Panc1 (cell line): ENCODE measurements around the gene PSRC1. TPM values are rescaled to one million over a fixed set of nuclear protein-coding genes. Genes with fewer than 3 reads are reported as not detected.

Experiments used
- ATAC-seq: fragments of 200-7000 bp; cut with Tn5 transposase; 2 replicates; pipeline ENCODE4 v1.9.1; 2020; ENCODE audit warnings: mild to moderate bottlenecking, moderate library complexity
- Bru-seq: library from RNA; stranded (reverse); fragments of 400-500 nt; gene quantifications from one replicate; lab custom pipeline; 2021; lab: Mats Ljungman, UMichigan
- BruChase-seq, 2 experiments: library from RNA; stranded (reverse); fragments of 400-500 nt; gene quantifications; one replicate each; lab custom pipeline; 2021; lab: Mats Ljungman, UMichigan
- BruUV-seq: library from RNA; stranded (reverse); fragments of 400-500 nt; replicated peaks from 2 replicates; lab custom pipeline; 2021; lab: Mats Ljungman, UMichigan
- CTCF ChIA-PET: fragments of 300-600 bp; sonication (Branson Sonifier 250); formaldehyde crosslinking; loops from one replicate; lab custom pipeline; 2022; ENCODE audit warnings: antibody characterized with exemption; lab: Charles Lee
- POLR2A ChIA-PET: fragments of 300-600 bp; sonication (Branson Sonifier 250); formaldehyde crosslinking; loops from one replicate; lab custom pipeline; 2022; ENCODE audit warnings: antibody characterized with exemption; lab: Charles Lee
- DNase-seq: peaks from one replicate; pipeline ENCODE4 v3.0.0-alpha.2; 2010; ENCODE audit warnings: low read depth, low spot score
- H3K27ac ChIP-seq: 2 replicates; pipeline ENCODE4 v1.5.1; 2011; ENCODE audit warnings: mild to moderate bottlenecking, low read length, inconsistent platforms
- H3K27me3 ChIP-seq: fragments of 200-500 bp; sonication (Bioruptor generic); 2 replicates; pipeline ENCODE4 v1.6.0; 2014; ENCODE audit warnings: low read length, inconsistent platforms; ENCODE audit not compliant: control insufficient read depth, insufficient read depth
- H3K36me3 ChIP-seq: fragments of 200-500 bp; sonication (Bioruptor generic); 2 replicates; pipeline ENCODE4 v1.5.1; 2014; ENCODE audit warnings: inconsistent platforms, mild to moderate bottlenecking, low read length, moderate library complexity; ENCODE audit not compliant: control insufficient read depth, insufficient read depth
- H3K4me1 ChIP-seq: 2 replicates; pipeline ENCODE4 v1.5.1; 2011; ENCODE audit warnings: inconsistent platforms, mild to moderate bottlenecking, low read length, moderate library complexity; ENCODE audit not compliant: control insufficient read depth, insufficient read depth
- H3K4me3 ChIP-seq, 2 experiments: 2 replicates each; pipeline ENCODE4 v1.5.1; 2011 to 2012; ENCODE audit warnings: low read depth in 2 of 2, low read length in 2 of 2, mild to moderate bottlenecking in 2 of 2, inconsistent platforms in 1 of 2, moderate library complexity in 1 of 2
- H3K9me3 ChIP-seq: fragments of 200-500 bp; sonication (Bioruptor generic); 2 replicates; pipeline ENCODE4 v1.5.1; 2014; ENCODE audit warnings: low read depth, mild to moderate bottlenecking, inconsistent platforms, low read length, moderate library complexity; ENCODE audit not compliant: control insufficient read depth, insufficient read depth
- POLR2AphosphoS5 ChIP-seq: IDR thresholded peaks from 2 replicates; pipeline ENCODE4 v1.6.1; 2012; ENCODE audit warnings: mild to moderate bottlenecking, low read depth, low read length, moderate library complexity
- SIN3A ChIP-seq: IDR thresholded peaks from 2 replicates; pipeline ENCODE4 v1.6.1; 2012; ENCODE audit warnings: low read depth, mild to moderate bottlenecking, low read length, moderate library complexity, borderline replicate concordance; ENCODE audit not compliant: insufficient read depth
- TCF7L2 ChIP-seq: IDR thresholded peaks from 2 replicates; pipeline ENCODE4 v1.6.1; 2011; ENCODE audit warnings: mild to moderate bottlenecking, low read depth, low read length, inconsistent platforms
- in situ Hi-C: cut with HindIII; loops from 2 replicates; pipeline ENCODE4 v1.10.0; 2016; ENCODE audit warnings: low sequenced_read_pairs, low pct_unique_long_range_greater_than_20kb
- intact Hi-C: fragments of 100-400 bp; cut with micrococcal nuclease; formaldehyde crosslinking; loops from one replicate; pipeline ENCODE4 v1.10.0; 2022; ENCODE audit not compliant: unreplicated experiment
- long read RNA-seq: library from polyadenylated mRNA; unstranded; transcript quantifications from one replicate; pipeline ENCODE4 v2.0.0, GENCODE V29; 2021; ENCODE audit not compliant: unreplicated experiment
- polyA plus RNA-seq: library from polyadenylated mRNA; unstranded; fragments of >200 nt; gene quantifications from one replicate; pipeline ENCODE4 v1.2.1, GENCODE V29; 2012; ENCODE audit warnings: missing spikeins; ENCODE audit not compliant: insufficient read length
- total RNA-seq: library from RNA; stranded (reverse); gene quantifications from one replicate; pipeline ENCODE4 v1.2.1, GENCODE V29; 2021; ENCODE audit not compliant: unreplicated experiment
- TF ChIP-seq, protein P1 (sequence below), 2 experiments: IDR thresholded peaks; 2 replicates each; pipeline ENCODE4 v1.6.1; 2011 to 2012; ENCODE audit warnings: low read depth in 2 of 2, control low read depth in 1 of 2, low read length in 1 of 2, mild to moderate bottlenecking in 1 of 2, moderate library complexity in 1 of 2; ENCODE audit not compliant: insufficient read depth in 1 of 2
- TF ChIP-seq, protein P2 (sequence below): fragments of 450-650 bp; IDR thresholded peaks from 2 replicates; pipeline ENCODE4 v1.5.1; 2017; ENCODE audit warnings: mild to moderate bottlenecking

The PSRC1 gene
- 40.6 TPM for total RNA-seq
- 22.9 TPM for polyA plus RNA-seq
- percentile 69 among the genes with signal in this experiment for Bru-seq, nascent RNA
- percentile 84 among the genes with signal in this experiment for BruChase-seq, experiment 1, labeled RNA remaining after a 2-hour chase
- percentile 87 among the genes with signal in this experiment for BruChase-seq, experiment 2, labeled RNA remaining after a 6-hour chase
- long read RNA-seq, transcript PSRC1-204 (8 exons, 1,742 nt), result major isoform, 9 of 79 reads
- long read RNA-seq, partial matches to known transcripts, result 18 of 79 reads
- long read RNA-seq, other reads (novel, unspliced or antisense), result 46 of 79 reads

DNA sequence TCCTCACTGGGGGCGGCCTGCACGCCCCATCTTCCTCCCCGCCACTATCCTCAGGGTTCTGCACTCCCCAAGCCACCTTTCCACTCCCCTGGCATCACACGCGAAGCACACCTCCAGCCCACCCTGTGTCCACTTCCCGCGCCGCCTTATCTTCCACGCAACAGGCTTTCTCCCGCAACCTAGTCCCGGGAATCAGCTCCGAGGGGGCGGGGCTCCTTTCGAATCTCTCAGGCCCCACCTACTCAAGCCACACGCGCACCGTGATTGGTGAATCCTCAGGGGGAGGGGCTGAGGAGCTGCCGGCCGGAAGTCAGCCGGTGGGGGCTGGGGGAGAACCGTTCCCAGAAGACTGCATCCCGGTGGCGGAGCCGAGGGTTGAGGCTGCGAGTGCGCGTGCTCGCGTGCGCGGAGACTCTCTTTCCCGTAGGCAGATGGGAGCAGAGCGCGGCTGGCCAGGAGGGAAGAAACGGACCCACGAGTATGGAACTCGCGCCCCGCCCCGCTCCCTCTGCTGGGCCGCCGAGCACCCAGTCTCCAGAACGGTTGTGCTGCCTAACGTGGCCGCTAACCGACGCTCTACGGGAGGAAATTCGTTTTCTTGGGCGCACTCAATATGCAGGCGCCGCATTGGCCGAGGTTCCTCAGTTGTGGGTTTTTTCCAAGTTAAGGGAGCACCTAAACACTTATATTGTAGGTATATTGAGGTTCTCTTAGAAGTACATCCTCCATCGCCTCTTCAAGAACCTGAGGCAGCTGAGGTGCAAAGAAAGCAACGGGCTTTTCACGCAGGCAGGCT, at the start of gene PSRC1:
PSRC1 (minus strand) TSS at position 194 of the 796 bp plus-strand sequence.
- ChIA-PET POLR2A (interaction anchor here (0.6 kb wide), 1 partner anchor 141 kb away, joined by 3 read pairs; no protein-coding TSS in a partner anchor), CTCF (interaction anchor here (1.6 kb wide), 1 partner anchor 44 kb away, joined by 5 read pairs; no protein-coding TSS in a partner anchor)
- DNase-seq (no peak), ATAC-seq (peak; percentile 98)
- in situ Hi-C loops (no loop called here), intact Hi-C loops (no loop called here)
- Histone ChIP-seq H3K27ac (peak within 1 kb of the TSS; percentile 98), H3K36me3 (peaks cover 3% of the 10 kb centered on the region), H3K27me3 (no peaks in the 10 kb centered on the region), H3K9me3 (no peaks in the 10 kb centered on the region), H3K4me1 (peaks cover 14% of the 10 kb centered on the region), H3K4me3 (peak within 1 kb of the TSS; percentile 73 to 77)
- BruUV-seq, result TSS peak; percentile 97
- no peak for TF ChIP-seq TCF7L2
- TF ChIP-seq POLR2AphosphoS5, result peak; percentile 62
- TF ChIP-seq SIN3A, result no peak
- TF ChIP-seq, protein P1, sequence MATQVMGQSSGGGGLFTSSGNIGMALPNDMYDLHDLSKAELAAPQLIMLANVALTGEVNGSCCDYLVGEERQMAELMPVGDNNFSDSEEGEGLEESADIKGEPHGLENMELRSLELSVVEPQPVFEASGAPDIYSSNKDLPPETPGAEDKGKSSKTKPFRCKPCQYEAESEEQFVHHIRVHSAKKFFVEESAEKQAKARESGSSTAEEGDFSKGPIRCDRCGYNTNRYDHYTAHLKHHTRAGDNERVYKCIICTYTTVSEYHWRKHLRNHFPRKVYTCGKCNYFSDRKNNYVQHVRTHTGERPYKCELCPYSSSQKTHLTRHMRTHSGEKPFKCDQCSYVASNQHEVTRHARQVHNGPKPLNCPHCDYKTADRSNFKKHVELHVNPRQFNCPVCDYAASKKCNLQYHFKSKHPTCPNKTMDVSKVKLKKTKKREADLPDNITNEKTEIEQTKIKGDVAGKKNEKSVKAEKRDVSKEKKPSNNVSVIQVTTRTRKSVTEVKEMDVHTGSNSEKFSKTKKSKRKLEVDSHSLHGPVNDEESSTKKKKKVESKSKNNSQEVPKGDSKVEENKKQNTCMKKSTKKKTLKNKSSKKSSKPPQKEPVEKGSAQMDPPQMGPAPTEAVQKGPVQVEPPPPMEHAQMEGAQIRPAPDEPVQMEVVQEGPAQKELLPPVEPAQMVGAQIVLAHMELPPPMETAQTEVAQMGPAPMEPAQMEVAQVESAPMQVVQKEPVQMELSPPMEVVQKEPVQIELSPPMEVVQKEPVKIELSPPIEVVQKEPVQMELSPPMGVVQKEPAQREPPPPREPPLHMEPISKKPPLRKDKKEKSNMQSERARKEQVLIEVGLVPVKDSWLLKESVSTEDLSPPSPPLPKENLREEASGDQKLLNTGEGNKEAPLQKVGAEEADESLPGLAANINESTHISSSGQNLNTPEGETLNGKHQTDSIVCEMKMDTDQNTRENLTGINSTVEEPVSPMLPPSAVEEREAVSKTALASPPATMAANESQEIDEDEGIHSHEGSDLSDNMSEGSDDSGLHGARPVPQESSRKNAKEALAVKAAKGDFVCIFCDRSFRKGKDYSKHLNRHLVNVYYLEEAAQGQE (IDR thresholded peaks at IDR 0.05; ENCODE audit: insufficient read depth in 1 of 2, low read depth in 2 of 2, low read length in 1 of 2), result 0 out of 4 replicates have a peak, but pooled peaks of 1 of the 2 experiments have one; percentile 34
- TF ChIP-seq, protein P2, sequence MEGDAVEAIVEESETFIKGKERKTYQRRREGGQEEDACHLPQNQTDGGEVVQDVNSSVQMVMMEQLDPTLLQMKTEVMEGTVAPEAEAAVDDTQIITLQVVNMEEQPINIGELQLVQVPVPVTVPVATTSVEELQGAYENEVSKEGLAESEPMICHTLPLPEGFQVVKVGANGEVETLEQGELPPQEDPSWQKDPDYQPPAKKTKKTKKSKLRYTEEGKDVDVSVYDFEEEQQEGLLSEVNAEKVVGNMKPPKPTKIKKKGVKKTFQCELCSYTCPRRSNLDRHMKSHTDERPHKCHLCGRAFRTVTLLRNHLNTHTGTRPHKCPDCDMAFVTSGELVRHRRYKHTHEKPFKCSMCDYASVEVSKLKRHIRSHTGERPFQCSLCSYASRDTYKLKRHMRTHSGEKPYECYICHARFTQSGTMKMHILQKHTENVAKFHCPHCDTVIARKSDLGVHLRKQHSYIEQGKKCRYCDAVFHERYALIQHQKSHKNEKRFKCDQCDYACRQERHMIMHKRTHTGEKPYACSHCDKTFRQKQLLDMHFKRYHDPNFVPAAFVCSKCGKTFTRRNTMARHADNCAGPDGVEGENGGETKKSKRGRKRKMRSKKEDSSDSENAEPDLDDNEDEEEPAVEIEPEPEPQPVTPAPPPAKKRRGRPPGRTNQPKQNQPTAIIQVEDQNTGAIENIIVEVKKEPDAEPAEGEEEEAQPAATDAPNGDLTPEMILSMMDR, result peak; percentile 38

DNA sequence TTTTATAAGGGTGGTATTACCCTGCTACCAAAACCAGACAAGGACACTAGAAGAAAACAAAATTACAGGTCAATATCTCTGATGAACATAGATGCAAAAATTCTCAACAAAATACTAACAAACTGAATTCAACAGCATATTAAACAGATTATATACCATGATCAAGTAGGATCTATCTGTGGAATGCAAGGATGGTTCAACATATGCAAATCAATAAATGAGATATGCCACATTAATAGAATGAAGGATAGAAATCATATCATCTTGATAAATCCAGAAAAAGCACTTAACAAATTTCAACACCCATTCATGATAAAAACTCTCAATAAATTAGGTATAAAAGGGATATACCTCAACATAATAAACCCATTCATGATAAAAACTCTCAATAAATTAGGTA, 48.2 kb upstream of the PSRC1 start:
- no TSS peak for BruUV-seq
- H3K27me3 ChIP-seq, result no peaks in the 10 kb centered on the region
- H3K9me3 ChIP-seq, result peaks cover 4% of the 10 kb centered on the region; the same call in 1 of the 2 replicates
- no peak for ATAC-seq
- POLR2A ChIA-PET, result no interaction called here
- H3K4me1 ChIP-seq, result no peaks in the 10 kb centered on the region
- no peak overlapping the region for H3K27ac ChIP-seq
- no peak for DNase-seq
- no peak overlapping the region for H3K4me3 ChIP-seq
- CTCF ChIA-PET, result interaction anchor here (0.7 kb wide), 1 partner anchor 36 kb away, joined by 6 read pairs; no protein-coding TSS in a partner anchor
- in situ Hi-C loops (no loop called here), intact Hi-C loops (no loop called here)
- H3K36me3 ChIP-seq, result no peaks in the 10 kb centered on the region
- TF ChIP-seq SIN3A (no peak), TCF7L2 (no peak), POLR2AphosphoS5 (no peak)
- TF ChIP-seq, protein P1 (IDR thresholded peaks at IDR 0.05; ENCODE audit: insufficient read depth in 1 of 2, low read depth in 2 of 2, low read length in 1 of 2), result no peak
- TF ChIP-seq, protein P2, result no peak
